Right lobe of liver (tissue), 6 donors: ENCODE results near the gene MAML3. TPM values are rescaled to one million over a fixed set of nuclear protein-coding genes. Genes with fewer than 3 reads are reported as not detected.
A peak's percentile ranks its signal among the peaks of the same experiment; 100 is the strongest.

Experiments used
- ATAC-seq, 4 donors: fragments of 200-7000 bp; cut with Tn5 transposase; one replicate each; pipeline ENCODE4 v1.9.1; 2020; ENCODE audit warnings: mild to moderate bottlenecking in 4 of 4, moderate library complexity in 4 of 4
- DNase-seq, 3 donors: peaks; one replicate each; pipeline ENCODE4 v3.0.0-alpha.2; 2020
- H3K27ac ChIP-seq, 3 donors: fragments of 200-600 bp; one replicate each; pipeline ENCODE4 v1.8.0; 2022
- H3K27me3 ChIP-seq, 2 donors: fragments of 200-600 bp; one replicate each; pipeline ENCODE4 v1.8.0; 2022
- H3K36me3 ChIP-seq, 4 donors: fragments of 200-600 bp; sonication (generic) in 1 of 4; one replicate each; pipeline versions ENCODE4 v1.5.1 to v1.8.0; 2017 to 2022; ENCODE audit warnings: control low read depth in 1 of 4
- H3K4me1 ChIP-seq, 4 donors: fragments of 200-600 bp; sonication (generic) in 1 of 4; one replicate each; pipeline versions ENCODE4 v1.5.1 to v1.8.0; 2017 to 2022; ENCODE audit warnings: control low read depth in 1 of 4
- H3K4me3 ChIP-seq, 3 donors: fragments of 200-600 bp; one replicate each; pipeline ENCODE4 v1.8.0; 2022
- H3K9me3 ChIP-seq, 4 donors: fragments of 200-600 bp; sonication (generic) in 1 of 4; one replicate each; pipeline versions ENCODE4 v1.5.1 to v1.8.0; 2017 to 2022; ENCODE audit warnings: control low read depth in 1 of 4
- POLR2A ChIP-seq: fragments of 450-650 bp; IDR thresholded peaks from one replicate; pipeline ENCODE4 v1.6.1; 2017; ENCODE audit warnings: antibody characterized with exemption, mild to moderate bottlenecking
- WGBS: methylation state at CpG from one replicate; pipeline ENCODE4 v1.1.6; 2018; ENCODE audit warnings: low coverage, low lambda C conversion rate; ENCODE audit not compliant: insufficient coverage; ENCODE audit errors: missing lambda C conversion rate; 5-methylcytosine and 5-hydroxymethylcytosine counted together
- intact Hi-C, 2 donors: fragments of 100-400 bp; cut with DNase I; formaldehyde crosslinking; loops; one replicate each; pipeline versions ENCODE4 v1.11.2 to v1.14.1; 2022
- total RNA-seq, 6 experiments: library from RNA; depleted of rRNA in 2 of 6; stranded (reverse); fragments of >200 nt in 2 of 6; fragmentation: NEBNext Ultra II Directional in 3 of 6; extraction: Animal tissue kit (Norgen Biotek cat#: 25700) in 3 of 6; gene quantifications; one replicate each; pipeline versions ENCODE4 v1.1.0 to v1.2.4, GENCODE V29; 2016 to 2023
- TF ChIP-seq, protein P1 (sequence below), 4 donors: fragments of 200-600 bp in 3 of 4; fragments of 450-650 bp in 1 of 4; IDR thresholded peaks; one replicate each; pipeline versions ENCODE4 v1.5.1 to v1.8.0; 2016 to 2022; ENCODE audit warnings: antibody characterized with exemption in 4 of 4, mild to moderate bottlenecking in 2 of 4
- donor health status: DM: no; HTN: yes; CAD: no.
- donor health status: DM: no; HTN: no; CAD: no.
- donor health status: DM: no; HTN: no; CAD: no.
- donor health status: DM: no; HTN: yes; CAD: no.
- donor health status: DM: no; HTN: yes; CAD: no.

MAML3 gene
- total RNA-seq, 6 experiments from 2014 or later = 2.6 to 7.8 (median 5.0) TPM

DNA sequence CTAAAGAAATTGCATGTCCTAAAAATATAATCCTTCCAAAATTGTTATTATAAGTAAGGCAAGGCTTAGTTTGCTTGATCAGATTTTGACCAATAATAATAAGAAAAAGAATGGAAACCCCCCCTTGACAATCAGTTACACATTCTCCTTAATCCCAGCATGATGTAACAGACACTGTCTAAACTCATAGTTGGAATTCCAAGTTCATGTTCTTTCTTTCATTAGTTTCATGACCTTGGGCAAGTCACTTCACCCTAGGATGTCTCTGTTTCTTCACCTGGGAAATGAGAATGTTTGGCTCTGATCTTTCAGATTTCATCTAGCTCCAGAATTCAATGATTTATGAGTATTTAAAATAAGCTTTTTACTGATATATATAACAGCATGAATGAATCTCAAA lies 64.8 kb downstream of the MAML3 start:
- no peaks in the 10 kb centered on the region for H3K36me3 ChIP-seq
- no peak overlapping the region for H3K4me3 ChIP-seq
- no peaks in the 10 kb centered on the region for H3K27me3 ChIP-seq
- ATAC-seq (no peak), DNase-seq (no peak)
- peaks cover 0 to 17% (median 0%) of the 10 kb centered on the region in 4 donors for H3K4me1 ChIP-seq
- TF ChIP-seq POLR2A = no peak
- TF ChIP-seq, protein P1, sequence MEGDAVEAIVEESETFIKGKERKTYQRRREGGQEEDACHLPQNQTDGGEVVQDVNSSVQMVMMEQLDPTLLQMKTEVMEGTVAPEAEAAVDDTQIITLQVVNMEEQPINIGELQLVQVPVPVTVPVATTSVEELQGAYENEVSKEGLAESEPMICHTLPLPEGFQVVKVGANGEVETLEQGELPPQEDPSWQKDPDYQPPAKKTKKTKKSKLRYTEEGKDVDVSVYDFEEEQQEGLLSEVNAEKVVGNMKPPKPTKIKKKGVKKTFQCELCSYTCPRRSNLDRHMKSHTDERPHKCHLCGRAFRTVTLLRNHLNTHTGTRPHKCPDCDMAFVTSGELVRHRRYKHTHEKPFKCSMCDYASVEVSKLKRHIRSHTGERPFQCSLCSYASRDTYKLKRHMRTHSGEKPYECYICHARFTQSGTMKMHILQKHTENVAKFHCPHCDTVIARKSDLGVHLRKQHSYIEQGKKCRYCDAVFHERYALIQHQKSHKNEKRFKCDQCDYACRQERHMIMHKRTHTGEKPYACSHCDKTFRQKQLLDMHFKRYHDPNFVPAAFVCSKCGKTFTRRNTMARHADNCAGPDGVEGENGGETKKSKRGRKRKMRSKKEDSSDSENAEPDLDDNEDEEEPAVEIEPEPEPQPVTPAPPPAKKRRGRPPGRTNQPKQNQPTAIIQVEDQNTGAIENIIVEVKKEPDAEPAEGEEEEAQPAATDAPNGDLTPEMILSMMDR (IDR thresholded peaks at IDR 0.05) = no peak
- H3K27ac ChIP-seq = no peak overlapping the region
- H3K9me3 ChIP-seq = no peaks in the 10 kb centered on the region
- intact Hi-C loops = no loop called here

DNA sequence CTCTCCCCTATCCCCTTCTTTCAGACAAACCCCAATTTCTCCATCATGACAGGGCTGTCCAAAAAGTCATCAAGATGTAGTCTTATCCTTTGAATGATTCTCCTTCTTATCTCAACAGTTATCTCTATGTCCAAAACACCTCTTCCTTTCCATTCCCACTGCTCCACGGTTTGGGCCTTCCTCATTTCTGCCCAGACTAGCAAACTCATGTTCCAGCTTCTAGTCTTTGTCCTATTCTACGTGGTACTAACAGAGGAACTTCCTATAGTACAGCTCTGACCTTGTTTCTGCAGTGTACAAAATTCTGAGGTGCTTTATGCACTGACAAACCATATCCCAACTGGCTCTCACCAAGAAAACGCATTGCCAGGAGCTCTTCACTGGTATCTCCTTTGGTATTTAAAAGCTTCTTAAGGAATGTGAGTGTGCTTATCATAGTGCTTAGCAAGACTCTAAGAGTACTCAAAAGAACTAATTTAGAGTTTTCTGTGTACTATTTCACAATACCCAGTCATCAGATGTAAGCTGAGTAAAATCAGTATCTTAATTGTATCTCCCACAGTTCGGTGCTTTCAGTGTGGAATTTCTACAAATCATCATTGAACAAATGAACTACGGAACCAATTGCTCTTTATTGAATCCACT lies 65.5 kb downstream of the MAML3 start:
- 77% methylated on average over 5 of the region's 5 CpGs for WGBS
- DNase-seq = no peak
- intact Hi-C loops = no loop called here
- ATAC-seq = peak in 1 of 4 donors; percentile 23
- H3K27ac ChIP-seq = no peak overlapping the region
- no peak overlapping the region for H3K4me3 ChIP-seq
- no peaks in the 10 kb centered on the region for H3K9me3 ChIP-seq
- H3K36me3 ChIP-seq = no peaks in the 10 kb centered on the region
- no peak for TF ChIP-seq POLR2A
- TF ChIP-seq, protein P1 (IDR thresholded peaks at IDR 0.05) = no peak
- no peaks in the 10 kb centered on the region for H3K27me3 ChIP-seq
- H3K4me1 ChIP-seq = peaks cover 0 to 10% (median 0%) of the 10 kb centered on the region in 4 donors

DNA sequence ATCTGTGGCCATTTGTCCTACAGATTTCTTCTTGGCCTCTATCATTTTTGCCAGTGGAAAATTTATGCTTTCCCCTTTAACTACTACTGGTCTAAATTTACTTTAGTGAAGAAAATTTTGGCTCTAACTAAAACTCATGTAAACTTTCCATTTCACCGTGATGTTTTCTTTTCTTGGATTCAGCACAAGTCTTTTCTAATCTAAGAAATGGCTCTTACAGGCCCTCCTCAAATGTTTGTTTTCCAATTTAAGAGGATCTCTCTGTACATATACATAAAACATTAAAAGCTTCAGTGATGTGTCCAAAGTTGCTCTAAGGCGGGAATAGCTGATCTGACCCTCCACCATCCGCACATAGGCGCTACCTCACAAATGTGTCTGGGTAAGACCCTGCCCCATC lies 68.1 kb downstream of the MAML3 start:
- ATAC-seq (no peak), DNase-seq (no peak)
- H3K27me3 ChIP-seq = no peaks in the 10 kb centered on the region
- TF ChIP-seq POLR2A = no peak
- TF ChIP-seq, protein P1 (IDR thresholded peaks at IDR 0.05) = no peak
- no peak overlapping the region for H3K27ac ChIP-seq
- WGBS = 56% methylated on average over 1 of the region's 4 CpGs
- H3K36me3 ChIP-seq = no peaks in the 10 kb centered on the region
- no peaks in the 10 kb centered on the region for H3K4me1 ChIP-seq
- intact Hi-C loops = no loop called here
- H3K4me3 ChIP-seq = no peak overlapping the region
- H3K9me3 ChIP-seq = no peaks in the 10 kb centered on the region

DNA sequence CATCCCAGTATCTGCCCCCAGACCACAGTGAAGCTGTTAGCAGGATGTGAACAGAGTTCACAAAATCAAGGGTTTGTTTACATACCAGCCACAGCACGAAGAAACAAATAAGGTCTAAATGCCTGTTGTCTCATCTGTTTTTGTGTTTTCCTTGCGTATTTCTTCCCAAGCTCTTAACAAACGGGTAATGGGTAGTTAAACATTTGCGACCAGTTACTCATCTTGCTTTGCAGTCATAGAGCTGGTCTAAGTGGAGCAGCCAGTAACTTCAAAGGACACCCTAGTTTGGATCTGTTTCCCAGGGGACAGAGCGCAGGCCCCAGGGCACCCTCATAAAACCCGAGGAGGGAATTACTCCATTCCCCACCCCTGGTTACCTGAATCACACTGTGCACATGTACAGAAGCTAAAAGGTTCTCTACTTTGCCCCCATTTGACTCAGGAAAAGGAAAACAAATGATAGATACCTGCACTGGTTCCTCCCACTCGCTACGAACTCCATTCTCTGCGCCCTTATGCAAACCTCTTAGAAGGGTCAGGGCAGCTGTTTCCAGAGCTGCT lies 68.8 kb downstream of the MAML3 start:
- ATAC-seq = no peak
- TF ChIP-seq, protein P1 (IDR thresholded peaks at IDR 0.05) = no peak
- TF ChIP-seq POLR2A = no peak
- Histone ChIP-seq H3K4me3 (no peak overlapping the region), H3K27me3 (no peaks in the 10 kb centered on the region), H3K36me3 (no peaks in the 10 kb centered on the region), H3K4me1 (no peaks in the 10 kb centered on the region), H3K27ac (no peak overlapping the region), H3K9me3 (no peaks in the 10 kb centered on the region)
- no peak for DNase-seq
- WGBS = 79% methylated on average over 9 of the region's 9 CpGs
- intact Hi-C loops = no loop called here
